CD4-positive, alpha-beta T cell treated with Interleukin-2 at 100 ng/mL for 4 hours (primary cell): ENCODE measurements around the gene NFATC4.

Experiments used
- DNase-seq: peaks from one replicate; pipeline ENCODE4 v3.0.0-alpha.2; 2020; ENCODE audit warnings: low spot score

Gene NFATC4

DNA sequence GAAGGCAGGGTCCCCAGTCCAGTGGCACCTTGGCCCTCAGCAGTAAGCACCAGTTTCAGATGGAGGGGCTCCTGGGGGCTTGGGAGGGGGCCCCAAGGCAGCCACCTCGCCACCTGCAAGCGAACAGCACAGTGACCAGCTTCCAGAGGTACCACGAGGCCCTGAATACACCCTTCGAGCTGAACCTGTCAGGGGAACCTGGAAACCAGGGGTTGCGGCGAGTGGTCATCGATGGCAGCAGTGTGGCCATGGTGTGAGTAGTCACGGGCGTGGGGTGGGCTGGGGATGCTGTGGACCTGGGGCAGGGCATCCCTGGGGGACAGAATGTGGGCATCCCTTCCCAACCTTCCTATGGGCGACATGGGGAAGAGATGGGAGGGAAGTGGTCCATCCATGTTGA lies 42.0 kb downstream of the NFATC4 start:
- DNase-seq = no peak

DNA sequence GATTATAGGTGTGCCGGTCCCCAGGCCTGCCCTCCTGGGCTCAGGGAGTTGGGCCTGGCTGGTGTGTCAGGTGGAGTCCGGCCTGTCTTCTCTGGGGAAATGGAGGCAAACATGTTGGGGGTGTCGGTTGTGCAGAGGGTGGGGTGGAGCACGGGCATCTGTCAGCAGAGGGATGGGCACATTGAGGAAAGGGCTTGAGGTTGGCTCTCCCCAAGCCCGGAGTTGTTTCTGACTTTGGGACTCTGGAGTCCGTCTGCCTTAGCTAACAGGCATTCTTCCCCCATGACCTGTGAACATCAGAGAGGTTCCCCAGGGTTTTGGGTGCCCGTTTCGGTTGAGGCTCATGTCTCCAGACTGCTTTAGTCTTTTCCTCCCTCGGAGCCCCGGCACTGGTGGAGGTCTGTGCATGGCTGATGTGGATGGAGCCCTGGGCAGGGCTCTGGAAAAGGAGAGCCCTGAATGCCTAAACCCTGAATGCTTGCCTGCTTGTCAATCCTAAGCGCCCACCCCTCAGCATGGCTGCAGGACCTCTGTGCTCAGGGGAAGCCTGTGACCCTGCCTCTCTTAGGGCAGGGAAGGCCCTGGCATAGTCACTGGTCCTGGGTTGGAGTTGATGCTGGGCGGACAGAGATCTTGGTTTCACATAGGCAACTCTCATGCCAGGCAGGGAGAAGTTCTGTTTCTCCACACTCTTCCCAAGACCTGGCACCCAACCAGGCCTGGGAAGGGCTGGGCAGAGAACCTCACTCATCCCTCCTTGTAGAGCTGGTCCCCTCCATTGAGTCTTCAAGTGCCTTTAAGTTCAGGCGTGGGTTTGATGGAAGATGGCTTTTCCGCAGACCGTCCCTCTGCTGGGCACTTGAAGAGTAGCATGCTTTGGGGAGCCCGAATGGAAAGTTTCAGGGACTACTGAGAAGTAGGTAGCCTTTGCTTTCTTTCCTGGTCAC lies 43.7 kb downstream of the NFATC4 start:
- DNase-seq = peak; percentile 51

DNA sequence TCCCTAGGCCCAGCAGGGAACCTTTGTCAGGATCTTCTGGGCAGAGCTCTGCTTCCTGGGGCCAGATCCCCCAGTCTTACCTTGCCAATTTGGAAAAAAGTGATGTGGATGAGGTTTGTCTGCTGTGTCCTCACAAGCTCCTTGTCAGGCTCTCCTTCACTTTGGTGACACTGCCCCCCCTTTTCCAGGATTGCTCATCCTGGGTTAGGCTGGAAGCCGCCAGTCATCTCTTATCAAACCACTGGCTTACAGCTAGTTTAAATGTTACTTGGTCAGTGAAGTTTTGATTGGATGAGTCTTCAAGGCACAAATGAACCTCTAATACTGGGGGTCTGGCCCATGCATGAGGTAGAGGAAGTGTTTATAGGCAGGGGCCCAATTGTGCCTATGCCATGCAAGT lies 46.1 kb downstream of the NFATC4 start:
- no peak for DNase-seq

DNA sequence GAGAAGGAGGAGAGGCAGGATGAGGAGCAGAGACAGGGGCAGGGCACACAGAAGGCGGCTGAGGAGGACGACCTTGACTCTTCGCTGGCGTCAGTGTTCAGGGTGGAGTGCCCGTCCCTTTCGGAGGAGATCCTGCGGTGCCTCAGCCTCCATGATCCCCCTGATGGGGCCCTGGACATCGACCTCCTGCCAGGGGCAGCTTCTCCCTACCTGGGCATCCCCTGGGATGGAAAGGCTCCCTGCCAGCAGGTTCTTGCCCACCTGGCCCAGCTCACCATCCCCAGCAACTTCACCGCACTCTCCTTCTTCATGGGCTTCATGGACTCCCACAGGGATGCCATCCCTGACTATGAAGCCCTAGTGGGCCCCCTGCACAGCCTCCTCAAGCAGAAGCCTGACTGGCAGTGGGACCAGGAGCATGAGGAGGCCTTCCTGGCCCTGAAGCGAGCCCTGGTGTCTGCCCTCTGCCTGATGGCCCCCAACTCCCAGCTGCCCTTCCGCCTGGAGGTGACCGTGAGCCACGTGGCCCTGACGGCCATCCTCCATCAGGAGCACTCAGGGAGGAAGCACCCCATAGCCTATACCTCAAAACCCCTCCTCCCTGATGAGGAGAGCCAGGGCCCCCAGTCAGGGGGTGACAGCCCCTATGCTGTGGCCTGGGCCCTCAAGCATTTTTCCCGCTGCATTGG lies 46.9 kb downstream of the NFATC4 start:
- DNase-seq = no peak

DNA sequence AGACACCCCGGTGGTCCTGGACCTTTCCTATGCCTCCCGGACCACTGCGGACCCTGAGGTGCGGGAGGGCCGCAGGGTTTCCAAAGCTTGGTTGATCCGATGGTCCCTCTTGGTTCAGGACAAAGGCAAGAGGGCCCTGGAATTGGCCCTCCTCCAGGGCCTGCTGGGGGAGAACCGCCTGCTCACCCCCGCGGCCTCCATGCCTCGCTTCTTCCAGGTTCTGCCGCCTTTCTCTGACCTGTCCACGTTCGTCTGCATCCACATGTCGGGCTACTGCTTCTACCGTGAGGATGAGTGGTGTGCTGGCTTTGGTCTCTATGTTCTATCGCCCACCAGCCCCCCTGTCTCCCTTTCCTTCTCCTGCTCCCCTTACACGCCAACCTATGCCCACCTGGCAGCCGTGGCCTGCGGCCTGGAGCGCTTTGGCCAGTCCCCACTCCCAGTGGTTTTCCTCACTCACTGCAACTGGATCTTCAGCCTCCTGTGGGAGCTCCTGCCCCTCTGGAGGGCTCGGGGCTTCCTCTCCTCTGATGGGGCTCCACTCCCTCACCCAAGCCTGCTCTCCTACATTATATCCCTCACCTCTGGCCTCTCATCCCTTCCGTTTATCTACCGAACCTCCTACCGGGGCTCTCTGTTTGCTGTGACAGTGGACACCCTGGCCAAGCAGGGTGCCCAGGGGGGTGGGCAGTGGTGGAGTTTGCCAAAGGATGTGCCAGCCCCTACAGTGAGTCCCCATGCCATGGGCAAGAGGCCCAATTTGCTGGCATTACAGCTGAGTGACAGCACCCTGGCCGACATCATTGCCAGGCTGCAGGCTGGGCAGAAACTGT lies 47.7 kb downstream of the NFATC4 start:
- no peak for DNase-seq

DNA sequence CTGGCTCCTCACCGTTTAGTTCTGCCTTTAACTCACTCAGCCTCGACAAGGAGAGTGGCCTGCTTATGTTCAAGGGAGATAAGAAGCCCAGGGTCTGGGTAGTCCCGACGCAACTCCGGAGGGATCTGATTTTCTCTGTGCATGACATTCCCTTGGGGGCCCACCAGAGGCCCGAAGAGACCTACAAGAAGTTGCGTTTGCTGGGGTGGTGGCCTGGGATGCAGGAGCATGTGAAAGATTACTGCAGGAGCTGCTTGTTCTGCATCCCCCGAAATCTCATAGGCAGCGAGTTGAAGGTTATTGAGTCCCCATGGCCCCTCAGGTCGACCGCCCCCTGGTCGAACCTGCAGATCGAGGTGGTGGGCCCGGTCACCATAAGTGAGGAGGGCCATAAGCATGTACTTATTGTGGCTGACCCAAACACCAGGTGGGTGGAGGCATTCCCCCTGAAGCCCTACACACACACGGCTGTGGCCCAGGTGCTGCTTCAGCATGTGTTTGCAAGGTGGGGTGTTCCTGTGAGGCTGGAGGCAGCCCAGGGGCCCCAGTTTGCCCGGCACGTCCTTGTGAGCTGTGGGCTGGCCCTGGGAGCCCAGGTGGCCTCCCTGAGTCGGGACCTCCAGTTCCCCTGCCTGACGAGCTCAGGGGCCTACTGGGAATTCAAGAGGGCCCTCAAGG lies 48.4 kb downstream of the NFATC4 start:
- no peak for DNase-seq

DNA sequence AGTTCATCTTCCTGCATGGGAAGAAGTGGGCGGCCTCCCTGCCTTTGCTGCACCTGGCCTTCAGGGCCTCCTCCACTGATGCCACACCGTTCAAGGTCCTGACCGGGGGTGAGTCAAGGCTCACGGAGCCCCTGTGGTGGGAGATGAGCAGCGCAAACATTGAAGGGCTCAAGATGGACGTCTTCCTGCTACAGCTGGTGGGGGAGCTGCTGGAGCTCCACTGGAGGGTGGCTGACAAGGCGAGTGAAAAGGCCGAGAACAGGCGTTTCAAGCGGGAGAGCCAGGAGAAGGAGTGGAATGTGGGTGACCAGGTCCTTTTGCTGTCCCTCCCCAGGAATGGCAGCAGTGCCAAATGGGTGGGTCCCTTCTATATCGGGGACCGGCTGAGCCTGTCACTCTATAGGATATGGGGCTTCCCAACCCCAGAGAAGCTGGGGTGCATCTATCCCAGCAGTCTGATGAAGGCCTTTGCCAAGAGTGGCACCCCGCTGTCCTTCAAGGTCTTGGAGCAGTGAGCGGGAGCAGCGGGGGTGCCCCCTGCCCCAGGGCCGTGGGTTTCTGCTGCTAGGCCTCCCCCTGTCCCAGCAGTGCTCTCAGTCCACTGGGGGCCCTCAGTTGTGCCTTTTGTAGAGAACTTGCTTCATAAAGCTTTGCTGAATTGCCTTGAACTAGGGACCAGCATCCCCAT lies 49.1 kb downstream of the NFATC4 start:
- DNase-seq = no peak

DNA sequence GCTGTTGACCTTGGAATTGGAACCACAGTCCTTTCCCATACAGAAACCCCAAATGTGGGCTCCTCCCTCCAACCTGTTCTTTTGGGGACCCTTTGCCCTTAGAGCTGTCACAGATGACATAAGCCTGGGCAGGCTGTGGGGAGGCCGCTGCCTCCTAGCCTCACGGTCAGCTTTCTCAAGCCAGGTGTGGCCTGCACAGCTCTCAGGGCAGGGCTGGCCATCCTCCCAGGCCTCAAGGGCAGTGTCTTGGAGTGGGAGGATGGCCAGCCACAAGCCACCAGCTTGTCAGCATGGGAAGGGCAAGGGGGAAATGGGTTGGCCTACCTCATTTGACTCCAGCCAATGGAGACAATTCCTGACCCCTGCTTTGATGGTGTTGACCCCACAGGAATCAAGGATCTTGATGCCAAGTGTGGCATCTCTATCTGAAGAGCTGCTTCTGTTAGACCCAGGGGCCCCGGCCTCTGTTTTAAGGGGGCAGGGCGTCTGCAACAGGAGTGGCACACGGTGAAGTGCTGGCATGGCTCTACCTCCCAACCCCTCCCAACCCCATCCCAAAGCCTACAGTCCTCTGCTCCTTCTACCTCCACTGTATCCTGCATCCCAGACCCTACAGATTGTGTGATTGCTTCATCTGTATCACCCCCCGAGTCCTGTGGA lies 50.0 kb downstream of the NFATC4 start:
- DNase-seq = no peak

DNA sequence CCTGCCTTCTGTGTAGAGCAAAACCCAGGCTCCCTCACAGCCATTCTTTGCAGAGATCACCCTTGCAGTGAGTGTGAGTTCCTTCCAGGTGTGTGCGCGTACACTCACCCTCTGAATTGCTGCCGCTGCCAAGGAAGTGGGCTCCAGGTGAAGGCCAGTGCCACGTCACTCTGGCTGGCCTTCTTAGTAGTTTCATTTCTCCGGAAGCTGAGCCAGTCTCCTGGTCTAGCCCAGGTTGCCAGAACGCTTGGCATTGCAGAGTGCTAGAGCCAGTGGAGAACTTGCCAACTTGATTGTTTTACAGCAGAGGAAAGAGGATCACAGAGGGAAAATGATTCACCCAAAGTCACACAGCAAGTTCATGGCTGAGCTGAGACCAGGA lies 50.5 kb downstream of the NFATC4 start:
- no peak for DNase-seq

DNA sequence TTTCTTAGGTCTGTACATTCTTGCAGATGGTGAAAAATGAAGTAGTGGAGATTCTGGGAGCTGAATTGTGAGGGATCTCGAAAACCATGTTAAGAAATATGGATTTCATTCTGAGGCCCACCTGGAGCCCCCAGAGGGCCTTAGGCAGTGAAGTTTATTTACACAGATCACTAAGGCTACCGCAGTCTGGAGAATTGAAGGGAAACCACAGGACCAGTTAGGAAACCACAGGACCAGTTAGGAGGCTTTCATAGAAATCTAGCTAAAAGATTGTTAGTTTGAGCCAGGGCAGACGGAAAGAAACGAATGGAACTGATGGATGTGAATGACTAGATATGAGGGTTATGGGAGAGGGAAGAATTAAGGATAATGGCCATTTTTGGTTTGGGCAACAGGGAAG lies 54.3 kb downstream of the NFATC4 start:
- peak; percentile 32 for DNase-seq

DNA sequence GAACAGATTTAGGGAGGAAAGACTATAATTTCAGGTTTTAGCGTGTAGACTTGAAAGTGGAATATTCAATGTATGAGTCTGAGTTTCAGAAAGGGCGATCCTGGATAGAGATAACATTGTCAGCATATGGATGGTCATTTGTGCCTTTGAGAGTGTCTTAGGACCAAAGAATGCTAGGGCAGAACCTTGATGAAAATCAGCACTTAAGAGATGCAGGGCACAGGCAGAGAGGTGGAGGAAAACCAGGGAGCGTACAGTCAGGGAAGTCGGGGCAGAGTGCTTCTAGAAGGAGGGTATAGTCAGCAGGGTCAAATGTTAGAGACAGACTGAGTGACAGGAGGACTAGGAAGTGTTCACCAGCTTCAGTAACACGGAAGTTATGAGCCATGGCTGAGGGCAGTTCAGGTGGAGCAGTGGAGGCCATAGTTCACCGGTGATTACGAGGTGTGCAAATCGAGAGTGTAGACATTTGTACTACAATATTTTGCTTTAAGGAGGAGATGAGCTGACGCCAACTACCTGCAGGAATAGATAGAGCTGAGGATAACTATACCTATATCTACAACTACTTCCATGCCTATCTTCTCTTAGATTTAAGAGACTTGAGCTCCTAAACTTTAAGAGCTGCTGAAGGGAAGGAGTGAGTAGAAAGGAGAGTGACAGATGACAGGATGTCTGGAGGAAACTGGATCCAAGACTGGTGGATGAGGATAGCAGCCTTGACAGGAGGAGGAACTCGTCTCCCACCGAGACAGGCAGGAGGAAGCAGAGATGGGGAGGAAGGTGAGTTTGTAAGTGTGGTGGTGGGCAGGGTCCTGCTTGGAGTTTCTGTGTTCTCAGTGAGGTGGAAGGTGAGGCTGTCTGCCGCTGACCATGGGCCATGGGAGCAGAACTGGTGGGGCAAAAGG lies 55.0 kb downstream of the NFATC4 start:
- no peak for DNase-seq

DNA sequence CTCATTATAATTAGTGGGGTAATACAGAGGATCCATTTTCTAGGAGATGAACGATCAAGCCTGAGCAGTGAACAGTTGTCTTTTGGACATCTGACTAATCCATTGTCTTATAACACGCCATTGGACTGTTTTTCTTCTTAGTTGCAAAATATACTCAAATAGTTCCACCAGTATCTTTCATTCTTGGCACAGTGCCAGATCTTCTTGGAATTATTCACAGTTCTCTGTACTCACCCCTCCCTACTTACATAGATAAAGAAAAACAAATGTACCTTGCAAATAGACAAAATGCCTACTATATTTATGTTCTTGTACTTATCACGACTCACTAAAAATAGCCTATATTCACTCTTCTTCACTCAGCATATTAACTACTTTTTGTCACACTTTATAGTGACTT lies 57.7 kb downstream of the NFATC4 start:
- peak; percentile 89 for DNase-seq

DNA sequence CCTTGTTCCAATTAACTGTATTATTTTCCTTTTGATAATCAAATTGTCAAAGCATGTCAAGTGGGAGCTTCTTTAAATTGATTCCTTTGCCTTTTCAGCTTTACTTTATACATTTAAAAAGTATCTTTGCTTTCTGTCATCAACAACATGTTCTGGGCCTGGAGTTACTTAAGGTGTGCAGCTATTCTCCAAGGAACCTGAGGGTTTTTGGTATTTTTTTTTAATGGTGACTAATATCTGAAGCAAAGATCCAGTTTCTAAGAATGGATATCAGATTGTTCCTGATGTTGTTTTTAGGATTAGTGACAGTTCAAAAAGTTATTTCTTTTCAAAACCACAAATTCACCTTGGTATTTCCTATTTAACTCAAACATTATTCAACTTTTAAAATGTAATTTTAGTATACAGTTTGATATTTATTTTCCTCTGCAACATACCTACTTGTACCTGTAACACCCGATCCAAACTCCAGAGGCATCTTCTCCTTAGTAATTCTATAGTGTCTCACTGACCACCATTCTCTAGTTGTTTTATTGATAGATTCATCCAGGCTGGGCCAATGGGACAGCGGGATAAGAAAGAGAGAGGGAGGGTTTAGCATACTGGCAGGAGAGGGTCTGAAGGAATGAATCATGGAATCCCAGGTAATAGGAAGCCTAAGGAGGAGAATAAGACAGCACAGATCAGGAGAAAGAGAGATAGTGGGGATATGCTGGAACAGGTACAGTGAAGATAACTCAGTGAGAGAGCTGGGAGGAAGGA lies 58.3 kb downstream of the NFATC4 start:
- DNase-seq = no peak

DNA sequence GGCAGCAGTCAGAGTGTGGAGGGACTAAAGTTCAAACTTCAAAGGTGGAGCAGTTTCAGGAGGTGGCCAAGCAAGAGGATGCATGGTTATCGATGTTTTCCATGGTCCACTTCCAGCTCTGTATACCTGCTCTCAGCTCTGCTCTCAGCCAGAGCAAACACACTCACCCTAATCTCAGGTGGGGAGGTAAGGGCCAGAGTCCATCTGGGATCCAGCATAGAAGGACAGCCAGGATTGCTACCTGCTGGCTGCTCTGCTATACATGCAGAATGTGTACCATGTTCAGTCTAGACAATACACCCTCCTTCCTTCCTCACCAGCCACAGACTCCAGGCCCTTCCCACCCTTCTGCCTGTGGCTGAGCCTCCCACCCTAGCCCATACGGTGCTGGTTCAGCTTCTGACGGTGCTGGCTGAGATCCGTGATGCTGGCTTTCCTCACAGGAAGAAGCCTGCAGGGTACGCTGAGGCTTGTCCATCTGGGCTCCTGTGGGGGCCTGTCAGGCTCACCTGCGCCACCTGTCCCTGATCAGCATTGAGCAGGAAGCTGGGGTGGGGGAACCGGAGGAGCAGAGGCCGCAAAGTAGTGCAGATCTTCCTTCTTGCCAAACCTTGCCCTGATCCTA lies 59.0 kb downstream of the NFATC4 start:
- DNase-seq = peak; percentile 21

DNA sequence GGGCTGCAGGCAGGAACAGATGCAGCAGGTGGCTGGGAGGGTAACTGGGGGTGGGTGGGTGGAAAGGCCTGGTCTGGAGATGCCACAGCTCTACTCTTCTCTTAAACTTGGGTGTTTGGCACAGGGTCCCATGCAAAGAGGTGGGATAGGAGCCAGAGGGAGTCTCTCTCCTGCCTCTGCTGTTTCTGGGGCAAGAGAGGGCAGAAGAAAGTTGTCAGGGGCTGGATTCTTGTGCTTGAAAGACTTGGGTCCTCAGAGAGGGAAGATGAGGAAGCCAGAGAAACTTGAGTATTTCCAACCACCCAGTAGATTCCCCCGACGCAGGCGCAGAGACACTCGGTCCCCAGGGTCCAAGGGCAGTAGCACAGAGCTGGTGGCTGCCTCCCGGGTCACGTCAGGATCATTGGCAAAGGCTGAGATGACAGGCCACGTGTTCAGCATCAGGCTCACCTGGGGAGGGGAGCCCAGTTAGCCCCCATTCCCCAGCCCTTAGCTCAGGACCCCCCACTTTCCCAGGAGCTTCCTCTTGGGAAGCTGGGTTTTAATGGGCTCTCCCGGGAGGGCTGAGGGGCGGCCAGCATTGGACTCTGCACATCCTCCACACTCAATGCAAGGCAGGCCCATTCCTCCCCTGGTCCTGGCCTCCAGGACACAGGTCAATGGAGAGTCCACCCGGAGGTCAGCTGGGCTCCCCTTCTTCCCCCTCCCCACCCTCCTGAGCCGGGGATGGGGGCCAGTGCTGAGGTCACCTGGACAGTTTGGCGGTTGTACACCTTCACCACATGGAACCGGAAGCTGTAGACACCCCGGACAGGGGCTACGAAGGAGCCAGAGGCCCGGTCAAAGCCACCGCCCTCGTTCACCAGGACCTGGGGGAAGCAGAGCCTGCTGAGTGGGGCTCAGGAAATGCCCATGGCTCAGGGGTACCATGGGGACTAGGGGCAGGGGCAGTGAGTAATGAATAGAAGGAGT lies 59.8 kb downstream of the NFATC4 start:
- DNase-seq = no peak

DNA sequence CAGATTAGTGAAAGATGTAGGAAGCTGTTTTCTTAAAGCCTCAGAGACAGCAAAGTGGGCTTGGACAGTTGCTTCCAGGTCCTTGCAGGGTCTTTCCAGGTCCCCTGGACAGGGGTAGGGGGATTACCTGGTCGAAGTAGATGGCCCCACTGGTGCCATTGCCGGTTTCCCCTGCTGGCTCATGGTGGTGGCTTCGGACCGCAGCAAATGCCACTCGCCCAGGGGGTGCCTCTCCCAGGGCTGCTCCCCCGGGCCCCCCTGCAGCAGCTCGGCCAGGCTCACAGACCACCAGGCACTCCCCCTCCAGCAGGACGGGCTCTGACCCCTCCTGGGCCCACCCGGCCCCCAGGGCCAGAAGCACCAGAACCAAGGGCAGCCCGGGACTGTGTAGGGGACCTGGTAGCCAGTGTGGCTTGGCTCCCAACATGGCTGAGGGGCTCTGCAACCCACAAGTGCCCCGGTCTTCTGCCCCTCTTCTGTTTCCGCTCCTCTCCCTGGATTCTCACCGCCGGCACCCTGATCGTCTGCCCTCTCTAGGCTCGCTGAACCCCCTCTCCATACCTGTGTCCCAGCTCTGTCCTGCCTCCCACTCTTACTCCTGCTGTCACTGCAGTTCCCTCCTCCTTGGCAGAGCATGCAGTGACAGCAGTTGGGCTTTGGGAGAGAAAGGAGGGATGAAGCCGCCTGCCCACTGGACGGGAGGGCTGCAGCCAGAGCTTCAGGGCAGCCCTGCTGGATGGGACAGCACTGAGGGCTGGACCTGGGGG lies 60.8 kb downstream of the NFATC4 start:
- DNase-seq = no peak
